A549 treated with AZD9567 at 1 μM for 4 hours (cell line): ENCODE data around the gene RBMX. TPM values are rescaled to one million over a fixed set of nuclear protein-coding genes. Genes with fewer than 3 reads are reported as not detected.

Experiments
- total RNA-seq: library from RNA; stranded (reverse); fragments of 200-300 nt; extraction: Qiagen RNA extraction; gene quantifications from 5 replicates; pipeline ENCODE4 v1.2.3, GENCODE V29; 2022; ENCODE audit not compliant: insufficient read depth

The RBMX gene
- total RNA-seq: 195 to 237 TPM (median 208 TPM) in 5 replicates

DNA sequence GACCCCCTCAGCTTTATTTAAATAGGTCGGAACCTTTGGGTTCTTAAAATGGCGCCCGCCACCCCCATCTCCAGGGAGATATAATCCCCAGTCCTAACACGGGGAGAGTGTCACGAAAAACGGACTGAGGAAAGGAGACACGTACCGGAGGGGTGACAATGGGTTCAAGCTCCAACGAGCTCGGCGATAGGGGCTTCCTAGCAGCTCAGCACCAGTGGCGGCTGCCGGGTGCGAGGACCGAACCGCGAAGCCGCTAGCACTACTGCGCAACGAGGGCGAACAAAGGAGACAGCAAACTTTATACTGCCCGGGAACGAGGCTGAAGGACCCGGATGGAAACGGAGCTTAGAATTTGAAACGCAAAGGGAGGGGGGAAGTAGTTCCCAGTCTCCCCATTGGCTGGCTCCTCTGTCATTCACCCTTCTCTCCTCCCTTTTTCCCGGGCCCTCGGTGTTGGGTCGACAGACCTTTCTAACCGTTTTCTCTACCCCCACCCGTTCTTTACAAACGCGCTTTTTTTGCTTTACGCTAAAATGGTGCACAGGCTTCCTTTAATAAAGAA, at the start of gene RBMX:
Gene RBMX, minus strand, starts transcription at position 274 of the 562 bp plus-strand sequence. CDS start 1,298 bp downstream, outside the sequence.

Other genes starting within 250 kb of the RBMX start
- gene CD40LG, start 232.6 kb downstream of the RBMX start, total RNA-seq: not detected in 5 replicates
- gene ARHGEF6, start 99.8 kb downstream of the RBMX start, total RNA-seq: 0.10 to 0.14 TPM (median 0.12 TPM) in 4 of 5 replicates, not detected in the other
- gene GPR101, start 153.3 kb upstream of the RBMX start, total RNA-seq: not detected in 5 replicates